ENCODE results near the gene IRS1.

IRS1 gene

GRCh38 chr2:226717719-226718118 lies 81.9 kb downstream of the IRS1 start:
- DNase-seq, result no peak

DNA sequence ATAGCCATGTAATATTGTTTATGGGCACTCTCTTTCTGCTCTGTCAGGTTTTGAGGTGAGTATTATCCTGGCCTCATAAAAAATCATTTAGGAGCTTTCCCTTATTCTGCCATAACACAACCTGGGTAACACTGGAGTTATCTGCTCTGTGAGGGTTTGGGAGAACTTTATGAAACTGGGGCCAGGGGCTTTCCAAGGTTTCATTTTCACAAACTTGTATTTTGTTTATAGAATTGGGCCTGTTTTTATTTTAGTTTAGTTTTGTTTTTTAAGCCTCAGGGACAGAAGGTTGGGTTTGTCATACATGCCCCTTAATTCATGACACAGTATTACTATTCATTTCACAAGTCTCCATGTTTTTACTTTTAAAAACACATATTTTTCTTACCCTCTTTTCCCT lies 83.5 kb downstream of the IRS1 start:
- DNase-seq, result no peak

DNA sequence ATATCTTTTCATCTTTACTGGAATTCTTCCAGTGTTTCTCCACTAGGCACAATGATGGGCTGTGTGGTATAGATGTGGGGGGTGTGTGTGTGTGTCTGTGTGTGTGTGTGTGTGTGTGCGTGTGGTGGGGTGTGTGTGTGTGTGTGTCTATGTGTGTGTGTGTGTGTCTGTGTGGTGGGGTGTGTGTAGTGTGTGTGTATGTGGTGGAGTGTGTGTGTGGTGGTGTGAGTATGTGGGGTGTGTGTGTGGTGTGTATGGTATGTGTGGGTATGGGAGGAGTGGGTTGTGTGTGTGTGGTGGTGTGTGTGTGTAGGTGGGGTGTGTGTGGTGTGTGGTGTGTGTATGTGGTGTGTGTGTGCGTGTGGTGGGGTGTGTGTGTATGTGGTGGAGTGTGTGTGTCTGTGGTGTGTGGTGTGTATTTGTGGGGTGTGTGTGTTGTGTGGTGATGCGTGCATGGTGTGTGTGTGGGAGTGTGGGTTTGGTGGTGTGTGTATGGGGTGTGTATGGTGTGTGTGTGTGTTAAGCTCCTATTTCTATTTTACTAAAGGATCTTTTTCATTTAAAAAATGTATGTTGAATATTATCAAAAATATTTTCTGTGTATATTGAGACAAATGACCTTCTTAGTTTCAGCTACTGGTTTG lies 84.2 kb downstream of the IRS1 start:
- DNase-seq, result no peak

GRCh38 chr2:226712941-226713340 lies 86.7 kb downstream of the IRS1 start:
- no peak for DNase-seq

- no peak for DNase-seq
Measured at GRCh38 chr2:226711606-226712296, 87.9 kb downstream of the IRS1 start.

DNA sequence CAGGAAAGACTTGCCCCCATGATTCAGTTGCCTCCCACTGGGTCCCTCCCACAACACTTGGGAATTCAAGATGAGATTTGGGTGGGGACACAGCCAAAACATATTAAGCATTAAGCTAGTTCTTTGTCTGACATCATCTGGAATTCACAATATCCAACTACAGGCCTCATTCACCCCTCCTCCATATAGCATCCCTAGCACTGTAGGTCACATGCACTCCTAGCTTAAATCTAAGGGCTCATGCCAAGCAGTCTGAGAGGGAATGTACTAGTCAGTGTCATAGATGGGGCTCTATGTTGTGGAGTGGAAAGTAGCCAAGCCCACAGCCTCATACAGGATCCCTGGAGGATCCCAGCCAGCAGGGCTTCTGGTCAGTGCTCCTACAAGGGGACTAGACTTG lies 92.1 kb downstream of the IRS1 start:
- DNase-seq, result no peak

GRCh38 chr2:226705965-226706364 lies 93.7 kb downstream of the IRS1 start:
- no peak for DNase-seq

- DNase-seq, result no peak
Measured at GRCh38 chr2:226705133-226705886, 94.3 kb downstream of the IRS1 start.

GRCh38 chr2:226703514-226703913 lies 96.1 kb downstream of the IRS1 start:
- no peak for DNase-seq

DNA sequence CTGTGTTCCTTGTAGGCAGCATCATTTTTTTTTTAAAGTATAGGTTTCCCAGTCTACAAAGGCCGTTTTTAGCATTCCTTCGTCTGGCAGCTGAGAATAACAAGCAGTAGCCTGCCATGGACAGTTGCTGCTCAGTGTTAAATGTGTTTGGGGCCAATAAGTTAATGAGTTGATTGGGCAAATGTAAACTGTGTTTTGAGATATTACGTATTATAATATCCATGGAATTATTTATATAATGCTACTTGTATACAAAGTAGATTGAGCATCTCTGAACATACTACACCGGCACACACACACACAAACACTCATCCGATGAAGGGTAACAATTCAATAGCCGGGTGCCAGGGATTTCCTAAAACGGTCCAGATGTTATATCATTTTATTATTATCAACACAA lies 97.2 kb downstream of the IRS1 start:
- DNase-seq, result no peak

DNA sequence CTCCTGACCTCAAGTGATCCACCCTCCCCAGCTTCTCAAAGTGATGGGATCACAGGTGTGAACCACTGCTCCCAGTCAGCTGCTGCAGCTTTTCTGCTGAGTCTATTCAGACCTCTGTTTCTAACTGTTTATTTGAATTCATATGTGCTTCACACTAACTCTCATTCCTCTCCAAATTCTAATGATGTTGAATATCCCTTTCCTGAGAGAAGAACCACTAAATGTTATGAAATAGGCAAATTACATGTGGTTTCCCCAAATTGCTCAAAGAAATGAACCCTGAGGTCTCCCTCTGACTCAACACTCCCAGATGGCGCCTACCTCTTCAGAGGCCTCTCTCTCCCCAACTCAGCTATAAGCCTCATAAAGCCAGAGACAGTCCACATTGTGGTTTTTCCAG lies 98.6 kb downstream of the IRS1 start:
- no peak for DNase-seq

DNA sequence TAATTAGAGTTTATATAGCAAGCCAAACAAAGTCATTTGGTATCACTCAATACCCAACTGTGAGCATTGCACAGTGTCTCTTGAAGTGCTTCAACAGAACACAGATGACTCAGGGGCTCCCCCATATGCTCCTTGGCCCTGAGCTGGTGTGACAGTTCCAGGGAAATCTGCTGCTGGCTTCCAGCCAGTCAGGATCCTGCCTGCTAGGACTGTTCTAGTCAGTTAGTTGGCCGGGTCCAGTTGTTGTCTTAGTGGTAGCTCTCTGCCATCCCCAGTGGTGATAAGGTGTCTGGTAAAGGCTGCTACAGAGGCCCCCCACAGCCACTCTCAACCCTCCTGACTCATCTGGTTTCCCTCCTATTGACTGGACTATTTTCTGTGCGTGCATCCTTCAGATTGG lies 100.3 kb downstream of the IRS1 start:
- DNase-seq, result no peak

GRCh38 chr2:226698671-226699070 lies 100.9 kb downstream of the IRS1 start:
- no peak for DNase-seq

- no peak for DNase-seq
Measured at GRCh38 chr2:226694586-226695284, 104.9 kb downstream of the IRS1 start.

DNA sequence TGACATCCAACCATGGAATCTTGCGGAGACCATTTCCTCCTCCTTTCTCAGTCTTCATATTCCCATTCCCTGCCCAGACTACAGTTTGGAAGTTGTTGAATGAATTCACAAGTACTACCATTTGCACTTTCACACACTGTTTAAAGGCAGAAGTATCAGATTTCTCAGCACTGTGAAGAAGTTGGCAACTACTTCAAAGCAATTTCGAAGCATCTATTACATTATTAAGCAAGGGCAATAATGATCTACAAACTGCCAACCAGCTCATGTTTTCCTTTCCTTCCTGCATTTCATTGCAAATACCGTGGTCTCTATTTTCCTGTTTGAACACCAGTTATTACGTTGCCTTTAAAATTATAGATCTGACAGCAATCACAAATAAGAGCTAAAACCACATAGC lies 105.5 kb downstream of the IRS1 start:
- no peak for DNase-seq

DNA sequence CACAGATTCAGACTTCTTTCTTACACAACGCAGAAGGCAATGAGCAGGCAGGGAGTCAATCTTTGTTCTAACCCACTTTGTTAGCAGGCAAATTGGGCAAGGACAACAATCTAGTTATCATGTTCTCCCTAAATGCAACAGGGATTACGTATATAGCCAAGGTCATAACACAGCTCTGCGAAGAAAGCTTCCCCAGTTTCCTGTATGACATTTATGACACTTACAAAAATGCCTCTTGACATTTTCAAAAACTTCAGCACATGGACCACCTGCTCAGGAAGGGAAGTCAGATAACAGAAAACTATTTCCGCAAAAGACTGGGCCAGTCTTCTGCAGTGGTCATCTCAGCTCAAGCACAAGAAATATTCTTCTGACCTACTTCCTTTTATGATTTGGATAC lies 106.1 kb downstream of the IRS1 start:
- DNase-seq, result no peak

DNA sequence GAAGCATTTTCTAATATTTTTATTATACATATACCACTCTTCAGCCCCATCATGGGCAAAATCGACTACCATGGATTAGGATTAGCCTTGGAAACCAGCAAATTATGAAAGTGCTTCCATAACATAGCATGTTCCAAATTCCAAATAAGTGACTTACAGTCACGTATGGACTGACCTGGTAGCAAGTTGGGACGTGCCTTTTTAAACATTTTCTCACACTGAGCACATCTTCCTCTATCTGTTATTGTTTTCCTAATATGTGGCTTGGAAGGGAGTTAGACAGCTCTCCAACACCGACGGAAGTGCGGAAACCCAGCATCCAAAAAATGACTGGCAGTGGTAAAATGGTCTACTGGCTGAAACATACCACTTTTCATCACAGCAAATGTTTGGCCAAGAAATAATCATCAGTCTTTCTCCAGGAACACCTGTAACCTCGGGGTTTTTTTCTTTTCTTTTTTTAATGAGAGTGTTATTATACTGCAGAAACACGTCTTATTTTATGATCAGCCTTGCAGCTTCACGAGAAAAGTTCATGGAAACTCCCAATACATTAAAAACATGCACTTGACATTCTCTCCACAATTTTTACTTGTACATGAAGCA lies 107.0 kb downstream of the IRS1 start:
- DNase-seq, result no peak

- DNase-seq, result no peak
Measured at GRCh38 chr2:226691255-226691654, 108.4 kb downstream of the IRS1 start.

GRCh38 chr2:226690461-226691024 lies 109.1 kb downstream of the IRS1 start:
- DNase-seq, result no peak

DNA sequence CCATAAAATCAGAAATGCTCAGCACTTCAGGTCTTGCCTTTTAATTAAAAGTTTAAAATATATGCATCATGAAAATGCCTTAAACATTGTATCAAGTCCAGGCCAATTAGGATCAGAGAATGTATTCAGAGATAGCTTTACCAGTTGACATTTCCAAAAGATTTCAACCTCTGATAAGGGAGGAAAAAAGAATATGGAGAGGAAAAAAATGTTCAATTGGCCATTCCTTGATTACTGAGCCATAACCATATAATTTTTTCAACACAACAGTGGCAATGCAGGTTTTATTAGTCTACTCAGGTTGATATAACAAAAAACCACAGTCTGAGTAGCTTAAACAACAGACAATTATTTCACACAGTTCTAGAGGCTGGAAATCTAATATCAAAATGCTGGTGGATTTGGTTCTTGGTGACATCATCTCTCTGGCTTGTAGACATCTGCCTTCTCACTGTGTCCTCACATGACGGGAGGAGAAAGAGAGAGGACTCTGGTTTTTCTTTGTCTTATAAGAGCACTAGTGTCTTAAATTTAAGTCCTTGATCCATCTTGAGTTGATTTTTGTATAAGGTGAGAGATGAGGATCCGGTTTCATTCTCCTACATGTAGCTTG lies 111.9 kb downstream of the IRS1 start:
- no peak for DNase-seq

DNA sequence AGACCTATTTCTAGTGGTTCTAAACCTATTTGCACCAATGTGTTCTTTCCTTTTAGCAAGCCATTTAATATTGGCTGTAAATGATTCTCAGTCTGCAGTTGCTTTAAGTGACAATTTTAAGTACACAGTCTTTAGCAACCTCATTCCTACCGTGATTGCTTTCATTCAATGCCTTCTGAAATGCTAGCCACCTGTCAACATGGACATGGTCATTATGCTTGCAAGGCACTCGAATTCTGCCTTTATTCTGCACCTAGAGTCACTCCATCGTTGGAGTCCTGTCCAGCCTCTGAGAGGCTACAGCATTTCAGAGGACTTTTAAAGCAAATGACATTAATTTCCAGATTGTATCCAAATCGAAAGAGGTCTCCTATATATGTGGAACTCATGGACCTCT lies 115.1 kb downstream of the IRS1 start:
- DNase-seq, result no peak

GRCh38 chr2:226683944-226684562 lies 115.6 kb downstream of the IRS1 start:
- no peak for DNase-seq
